SH-SY5Y (cell line): ENCODE measurements around the gene BIRC6.

Experiments used
- GATA2 ChIP-seq: IDR thresholded peaks from 2 replicates; pipeline ENCODE4 v1.6.1; 2011; ENCODE audit warnings: mild to moderate bottlenecking, low read depth, low read length
- GATA3 ChIP-seq: IDR thresholded peaks from 2 replicates; pipeline ENCODE4 v1.6.1; 2011; ENCODE audit warnings: low read depth, mild to moderate bottlenecking, low read length, moderate library complexity

BIRC6 gene

GRCh38 chr2:32356681-32357317, at the start of gene BIRC6:
BIRC6 (plus strand) TSS chr2:32357023; CDS start chr2:32357162, 139 bp downstream.
- TF ChIP-seq GATA3, result no peak

GRCh38 chr2:32310577-32310976, 46.2 kb upstream of the BIRC6 start:
- TF ChIP-seq GATA2, result no peak
- TF ChIP-seq GATA3, result no peak

GRCh38 chr2:32314886-32315285, 41.9 kb upstream of the BIRC6 start:
- TF ChIP-seq GATA3 (no peak), GATA2 (no peak)

GRCh38 chr2:32330136-32330535, 26.7 kb upstream of the BIRC6 start:
- no peak for TF ChIP-seq GATA3
- TF ChIP-seq GATA2, result no peak

- TF ChIP-seq GATA2 (no peak), GATA3 (no peak)
Measured at GRCh38 chr2:32342801-32343200, 14.0 kb upstream of the BIRC6 start.

- TF ChIP-seq GATA2 (no peak), GATA3 (no peak)
Measured at GRCh38 chr2:32355976-32356680, 695 bp upstream of the BIRC6 start.

GRCh38 chr2:32357318-32358110, 691 bp downstream of the BIRC6 start:
- TF ChIP-seq GATA2 (no peak), GATA3 (no peak)

GRCh38 chr2:32358111-32358482, 1.3 kb downstream of the BIRC6 start:
- TF ChIP-seq GATA2, result no peak
- no peak for TF ChIP-seq GATA3

GRCh38 chr2:32360416-32360815, 3.6 kb downstream of the BIRC6 start:
- TF ChIP-seq GATA3 (no peak), GATA2 (no peak)

GRCh38 chr2:32363597-32363996, 6.8 kb downstream of the BIRC6 start:
- TF ChIP-seq GATA2 (no peak), GATA3 (no peak)

GRCh38 chr2:32366595-32366994, 9.8 kb downstream of the BIRC6 start:
- TF ChIP-seq GATA2 (no peak), GATA3 (no peak)

GRCh38 chr2:32369222-32369621, 12.4 kb downstream of the BIRC6 start:
- no peak for TF ChIP-seq GATA2
- TF ChIP-seq GATA3, result no peak

GRCh38 chr2:32372519-32373182, 15.8 kb downstream of the BIRC6 start:
- TF ChIP-seq GATA3 (no peak), GATA2 (no peak)

- TF ChIP-seq GATA2, result no peak
- no peak for TF ChIP-seq GATA3
Measured at GRCh38 chr2:32375228-32375892, 18.5 kb downstream of the BIRC6 start.

GRCh38 chr2:32376756-32377155, 19.9 kb downstream of the BIRC6 start:
- TF ChIP-seq GATA3, result no peak
- no peak for TF ChIP-seq GATA2
